HFF-Myc (cell line): Measurements from ENCODE around the gene ZBTB24.

ENCODE experiments used
- DNase-seq: peaks from one replicate; pipeline ENCODE4 v3.0.0-alpha.2; 2011; ENCODE audit warnings: low read depth; ENCODE audit errors: extremely low read depth
- H3K4me3 ChIP-seq: replicated peaks from 2 replicates; pipeline ENCODE4 v1.5.1; 2011; ENCODE audit warnings: low read depth, mild to moderate bottlenecking, control low read depth, low read length
- CTCF ChIP-seq: IDR thresholded peaks from 2 replicates; pipeline ENCODE4 v1.5.1; 2012; ENCODE audit warnings: mild to moderate bottlenecking, low read depth, low read length, control low read depth; ENCODE audit errors: missing control alignments

The ZBTB24 gene

GRCh38 chr6:109490713-109491112 lies 7.7 kb upstream of the ZBTB24 start:
- TF ChIP-seq CTCF, result no peak
- no peak for DNase-seq
- H3K4me3 ChIP-seq, result no peak overlapping the region

GRCh38 chr6:109488001-109488400 lies 5.0 kb upstream of the ZBTB24 start:
- DNase-seq, result no peak
- no peak for TF ChIP-seq CTCF
- no peak overlapping the region for H3K4me3 ChIP-seq

GRCh38 chr6:109486068-109486467 lies 3.0 kb upstream of the ZBTB24 start:
- DNase-seq, result no peak
- no peak overlapping the region for H3K4me3 ChIP-seq
- TF ChIP-seq CTCF, result no peak

GRCh38 chr6:109485266-109485935 lies 2.4 kb upstream of the ZBTB24 start:
- H3K4me3 ChIP-seq, result no peak overlapping the region
- DNase-seq, result no peak
- no peak for TF ChIP-seq CTCF

- TF ChIP-seq CTCF, result no peak
- DNase-seq, result no peak
- H3K4me3 ChIP-seq, result no peak overlapping the region; the same call in 1 of the 2 replicates
Measured at GRCh38 chr6:109484122-109484521, 1.1 kb upstream of the ZBTB24 start.

- no peak for TF ChIP-seq CTCF
- peak overlapping the region; percentile 37 for H3K4me3 ChIP-seq
- no peak for DNase-seq
Measured at GRCh38 chr6:109483735-109484057, 677 bp upstream of the ZBTB24 start.

GRCh38 chr6:109480993-109481480 lies 2.0 kb downstream of the ZBTB24 start:
- H3K4me3 ChIP-seq, result peak overlapping the region; percentile 32
- no peak for DNase-seq
- TF ChIP-seq CTCF, result no peak
